Activated CD4-positive, alpha-beta T cell treated with anti-CD3 and anti-CD28 coated beads, Interleukin-2, amount 10 ng/mL, durations not matched to agents 24 days and 14 days (primary cell): ENCODE data around the gene ERF. TPM values are rescaled to one million over a fixed set of nuclear protein-coding genes. Genes with fewer than 3 reads are reported as not detected.

Experiments used
- DNase-seq: peaks from one replicate; pipeline ENCODE4 v3.0.0; 2022
- H3K27ac Mint-ChIP-seq: one replicate; pipeline ENCODE4 v1.8.0; 2022; ENCODE audit warnings: mild to moderate bottlenecking, mixed read lengths
- H3K27me3 Mint-ChIP-seq: one replicate; pipeline ENCODE4 v1.8.0; 2022; ENCODE audit warnings: mixed read lengths
- H3K36me3 Mint-ChIP-seq: one replicate; pipeline ENCODE4 v1.8.0; 2022; ENCODE audit warnings: low read depth, mild to moderate bottlenecking, mixed read lengths
- H3K4me1 Mint-ChIP-seq: one replicate; pipeline ENCODE4 v1.8.0; 2021; ENCODE audit warnings: mixed read lengths
- H3K4me3 Mint-ChIP-seq: one replicate; pipeline ENCODE4 v1.8.0; 2022; ENCODE audit warnings: mild to moderate bottlenecking, moderate library complexity, mixed read lengths
- H3K9me3 Mint-ChIP-seq: one replicate; pipeline ENCODE4 v1.8.0; 2021; ENCODE audit warnings: mixed read lengths
- intact Hi-C: fragments of 100-400 bp; cut with micrococcal nuclease; formaldehyde crosslinking; loops from one replicate; pipeline ENCODE4 v1.15.1; 2023
- total RNA-seq: library from RNA; stranded (reverse); gene quantifications from 2 replicates; pipeline ENCODE4 v1.2.3, GENCODE V29; 2022

Gene ERF
- total RNA-seq, 1 donor from 2014 or later = 71.6 TPM

GRCh38 chr19:42224940-42225717, 29.8 kb downstream of the ERF start:
- Mint-ChIP-seq H3K9me3 (no peaks in the 10 kb centered on the region), H3K4me3 (no peak overlapping the region), H3K27me3 (no peaks in the 10 kb centered on the region), H3K36me3 (peaks cover 58% of the 10 kb centered on the region), H3K27ac (no peak overlapping the region), H3K4me1 (peaks cover 29% of the 10 kb centered on the region)
- intact Hi-C loops = no loop called here
- DNase-seq = no peak

DNA sequence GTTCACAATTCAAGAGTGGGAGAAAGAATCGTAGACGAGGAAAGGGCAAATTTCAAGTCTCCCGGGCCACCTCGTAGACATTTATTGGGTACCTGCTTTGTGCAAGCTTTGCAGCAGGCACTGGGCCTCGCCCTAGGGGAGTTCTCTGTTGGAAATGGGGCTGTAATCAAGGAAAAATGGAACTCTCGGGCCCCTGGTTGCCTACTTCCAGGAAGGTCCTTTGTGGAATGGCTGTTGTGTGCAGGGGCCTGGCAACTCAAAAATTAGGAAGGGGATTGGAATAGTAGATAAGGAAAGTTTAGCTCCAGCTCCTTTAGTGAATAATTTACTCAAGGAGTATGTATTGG, 34.2 kb downstream of the ERF start:
- peaks cover 2% of the 10 kb centered on the region for H3K27me3 Mint-ChIP-seq
- peaks cover 43% of the 10 kb centered on the region for H3K4me1 Mint-ChIP-seq
- H3K4me3 Mint-ChIP-seq = peak overlapping the region; percentile 96

GRCh38 chr19:42219812-42220750, 34.8 kb downstream of the ERF start, which contains the start of gene ZNF526:
TSS of gene ZNF526 (plus strand) at chr19:42220312. CDS start at chr19:42224404, 4,092 bp downstream.
- H3K4me1 Mint-ChIP-seq = peaks cover 50% of the 10 kb centered on the region
- peak within 1 kb of the TSS; percentile 96 for H3K4me3 Mint-ChIP-seq
- peaks cover 36% of the 10 kb centered on the region for H3K36me3 Mint-ChIP-seq
- intact Hi-C loops = loop anchor here (1.0 to 2.0 kb wide), 3 partner anchors 21 to 63 kb away; partner anchors contain the start of gene GSK3A
- H3K27me3 Mint-ChIP-seq = peaks cover 2% of the 10 kb centered on the region
- peak within 1 kb of the TSS; percentile 94 for H3K27ac Mint-ChIP-seq
- DNase-seq = peak; percentile 100
- no peaks in the 10 kb centered on the region for H3K9me3 Mint-ChIP-seq

More for the DNA sequence above, 34.2 kb downstream of the ERF start:
- H3K9me3 Mint-ChIP-seq = no peaks in the 10 kb centered on the region
- peaks cover 34% of the 10 kb centered on the region for H3K36me3 Mint-ChIP-seq
- no peak for DNase-seq
- peak overlapping the region; percentile 94 for H3K27ac Mint-ChIP-seq
- intact Hi-C loops = loop anchor here (1.0 to 2.0 kb wide), 3 partner anchors 21 to 62 kb away; partner anchors contain the start of gene GSK3A

- Mint-ChIP-seq H3K4me1 (peaks cover 66% of the 10 kb centered on the region), H3K4me3 (peak within 1 kb of the TSS; percentile 96), H3K36me3 (peaks cover 44% of the 10 kb centered on the region), H3K27ac (peak within 1 kb of the TSS; percentile 94), H3K27me3 (peaks cover 2% of the 10 kb centered on the region), H3K9me3 (no peaks in the 10 kb centered on the region)
- peak; percentile 100 for DNase-seq
- intact Hi-C loops = loop anchor here (1.0 to 2.0 kb wide), 3 partner anchors 17 to 85 kb away; partner anchors contain the start of gene POU2F2
Observed at GRCh38 chr19:42217520-42218437, 37.1 kb downstream of the ERF start, which contains the start of gene DEDD2. TSS of gene DEDD2 (minus strand) at chr19:42217677. CDS start at chr19:42217007, 670 bp downstream.

DNA sequence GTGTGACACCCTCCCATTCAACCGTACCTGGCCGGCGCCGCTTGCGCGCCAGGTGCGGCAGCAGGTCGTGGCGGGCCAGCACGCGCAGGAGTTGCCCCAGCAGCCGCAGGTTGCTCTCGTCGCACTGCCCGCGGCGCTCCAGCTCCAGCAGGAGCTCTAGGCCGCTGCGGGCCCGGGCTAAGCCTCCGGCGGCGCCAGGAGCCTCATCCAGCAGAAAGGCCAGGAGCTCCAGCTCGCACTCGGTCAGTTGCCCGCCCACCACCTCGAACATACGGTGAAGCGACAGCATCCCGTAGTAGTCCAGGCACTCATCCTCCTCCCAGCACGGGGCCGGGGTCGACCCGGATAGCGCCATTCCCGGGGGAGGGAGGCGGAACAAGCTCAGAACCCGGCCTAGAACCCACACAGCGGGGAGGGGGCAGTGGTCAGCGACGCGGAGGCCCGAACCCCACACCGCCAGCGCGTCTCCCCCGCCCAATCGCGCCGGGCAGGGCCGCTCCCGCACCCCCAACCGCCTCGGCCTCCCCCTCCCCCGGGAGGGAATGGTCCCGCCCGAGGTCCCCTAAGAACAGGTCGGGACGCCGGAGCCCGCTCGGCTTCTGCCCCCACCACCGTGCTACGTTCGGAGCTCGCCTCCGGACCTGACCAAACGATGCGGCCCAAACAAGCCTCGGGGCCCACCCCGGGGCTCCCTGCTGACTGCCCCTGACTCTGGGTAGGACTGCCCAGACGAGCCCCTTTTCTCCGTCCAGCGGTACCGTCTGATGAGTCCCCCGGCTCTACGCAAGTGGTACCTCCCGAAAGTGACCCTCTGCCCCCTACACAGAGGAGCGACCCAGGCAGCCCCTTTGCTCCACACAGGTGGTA, 38.0 kb downstream of the ERF start:
- intact Hi-C loops = loop anchor here (1.0 to 2.0 kb wide), 3 partner anchors 16 to 85 kb away; partner anchors contain the start of gene POU2F2
- Mint-ChIP-seq H3K27me3 (peaks cover 2% of the 10 kb centered on the region), H3K9me3 (no peaks in the 10 kb centered on the region), H3K4me3 (peak overlapping the region; percentile 96), H3K27ac (peak overlapping the region; percentile 94), H3K36me3 (peaks cover 40% of the 10 kb centered on the region), H3K4me1 (peaks cover 66% of the 10 kb centered on the region)
- peak; percentile 82 for DNase-seq

DNA sequence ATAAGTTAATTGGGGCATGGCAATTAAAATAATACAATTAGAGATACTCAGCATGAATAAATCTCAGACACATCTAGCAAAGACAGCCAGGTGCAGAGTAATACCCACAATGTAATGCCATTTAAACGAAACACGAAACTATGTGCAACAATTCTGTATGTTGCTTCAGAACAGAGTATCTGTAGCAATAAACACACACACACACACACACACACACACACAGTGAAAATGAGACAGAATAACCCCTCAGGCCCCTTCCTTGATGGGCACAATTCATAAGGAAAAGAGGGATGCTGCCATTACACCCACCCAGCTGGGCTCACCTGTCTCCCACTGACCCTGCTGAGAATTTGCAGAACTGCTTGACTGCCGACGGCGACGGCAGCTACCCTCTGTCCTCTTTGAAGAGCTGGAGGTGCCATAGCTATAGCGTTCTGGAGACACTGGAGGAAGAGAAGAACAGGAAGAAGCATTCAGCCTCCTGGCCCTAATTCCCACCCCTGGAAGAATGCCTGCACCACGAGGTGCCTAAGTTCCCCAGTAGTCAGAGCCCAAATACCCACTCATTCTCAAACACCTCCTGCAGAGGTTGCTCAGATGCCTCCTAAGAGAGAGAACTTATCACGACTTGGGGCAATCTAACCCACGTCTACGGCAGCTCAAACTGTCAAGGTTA, 40.0 kb downstream of the ERF start:
- Mint-ChIP-seq H3K4me1 (peaks cover 59% of the 10 kb centered on the region), H3K9me3 (no peaks in the 10 kb centered on the region), H3K27ac (peak overlapping the region; percentile 41), H3K4me3 (peak overlapping the region; percentile 96), H3K36me3 (peaks cover 36% of the 10 kb centered on the region), H3K27me3 (peaks cover 2% of the 10 kb centered on the region)
- DNase-seq = no peak
- intact Hi-C loops = no loop called here

DNA sequence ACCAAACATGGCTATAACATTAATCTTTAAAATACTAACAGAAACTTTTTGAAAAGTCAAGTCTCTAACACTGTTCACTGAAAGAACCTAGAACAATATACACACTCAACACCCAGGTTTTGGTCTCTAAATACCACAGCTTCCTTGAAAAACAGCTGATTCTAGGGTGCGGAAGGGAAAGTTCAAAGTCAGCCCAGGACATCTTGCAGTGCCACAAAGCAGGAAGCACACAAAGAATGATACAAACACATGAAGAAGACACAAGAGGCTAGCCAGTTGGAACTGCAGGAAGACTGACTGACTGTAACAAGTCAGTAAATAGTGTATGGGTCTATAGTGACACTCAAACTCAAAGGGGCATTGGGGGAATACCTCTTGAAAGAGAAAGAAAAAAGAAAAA, 42.0 kb downstream of the ERF start:
- Mint-ChIP-seq H3K36me3 (peaks cover 54% of the 10 kb centered on the region), H3K27me3 (peaks cover 2% of the 10 kb centered on the region), H3K4me3 (peak overlapping the region; percentile 20), H3K4me1 (peaks cover 52% of the 10 kb centered on the region), H3K27ac (peak overlapping the region; percentile 42), H3K9me3 (no peaks in the 10 kb centered on the region)
- DNase-seq = peak; percentile 67
- intact Hi-C loops = no loop called here

- no peaks in the 10 kb centered on the region for H3K9me3 Mint-ChIP-seq
Observed at GRCh38 chr19:42208612-42209011, 46.3 kb downstream of the ERF start.

GRCh38 chr19:42207767-42208271, 47.1 kb downstream of the ERF start:
- intact Hi-C loops = no loop called here
- Mint-ChIP-seq H3K36me3 (peaks cover 57% of the 10 kb centered on the region), H3K27me3 (no peaks in the 10 kb centered on the region), H3K4me1 (peaks cover 50% of the 10 kb centered on the region), H3K4me3 (peak overlapping the region; percentile 22), H3K27ac (peak overlapping the region; percentile 62), H3K9me3 (no peaks in the 10 kb centered on the region)
- no peak for DNase-seq

More at GRCh38 chr19:42208612-42209011, 46.3 kb downstream of the ERF start:
- Mint-ChIP-seq H3K27ac (no peak overlapping the region), H3K4me3 (no peak overlapping the region), H3K36me3 (peaks cover 60% of the 10 kb centered on the region), H3K4me1 (peaks cover 50% of the 10 kb centered on the region), H3K27me3 (no peaks in the 10 kb centered on the region)
- DNase-seq = no peak
- intact Hi-C loops = no loop called here

GRCh38 chr19:42206871-42207755, 47.8 kb downstream of the ERF start:
- peaks cover 51% of the 10 kb centered on the region for H3K4me1 Mint-ChIP-seq
- no peaks in the 10 kb centered on the region for H3K9me3 Mint-ChIP-seq
- H3K36me3 Mint-ChIP-seq = peaks cover 61% of the 10 kb centered on the region
- no peak for DNase-seq
- intact Hi-C loops = no loop called here
- peak overlapping the region; percentile 62 for H3K27ac Mint-ChIP-seq
- no peak overlapping the region for H3K4me3 Mint-ChIP-seq
- H3K27me3 Mint-ChIP-seq = no peaks in the 10 kb centered on the region

DNA sequence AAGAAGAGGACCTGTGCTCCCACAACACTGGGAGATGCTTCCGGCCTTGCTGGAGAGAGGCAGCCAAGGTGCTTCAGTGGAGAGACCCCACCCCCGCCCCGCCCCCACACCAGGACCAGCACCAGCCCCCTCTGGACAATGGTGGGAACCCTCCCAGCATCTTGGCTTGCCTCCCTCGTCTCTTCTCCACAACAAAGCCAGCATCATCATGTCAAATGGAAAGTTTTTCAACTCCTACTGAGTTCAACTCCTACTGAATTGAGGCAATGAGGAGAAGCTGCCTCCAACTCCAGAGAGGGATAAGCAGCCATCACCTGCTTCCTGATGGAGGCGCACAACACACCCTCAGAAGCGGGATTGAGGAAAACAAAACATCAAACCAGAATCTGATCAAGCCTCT, 50.3 kb downstream of the ERF start:
- Mint-ChIP-seq H3K9me3 (no peaks in the 10 kb centered on the region), H3K4me1 (peaks cover 71% of the 10 kb centered on the region), H3K27ac (peak overlapping the region; percentile 39), H3K36me3 (peaks cover 67% of the 10 kb centered on the region), H3K27me3 (no peaks in the 10 kb centered on the region), H3K4me3 (no peak overlapping the region)
- intact Hi-C loops = no loop called here
- no peak for DNase-seq
